ENCODE measurements around the gene CNGA2. TPM values are rescaled to one million over a fixed set of nuclear protein-coding genes. Genes with fewer than 3 reads are reported as not detected.
"Not testable (repeated sequence)": the region's sequence is repeated elsewhere in the genome, so short reads cannot be mapped to it uniquely, and the experiment has no call there.

Gene CNGA2
- not detected for polyA plus RNA-seq (2013, experiment 1 of 2; ENCODE audit: insufficient read length)
- polyA plus RNA-seq (2013, experiment 2 of 2; ENCODE audit: insufficient read length): not detected

DNA sequence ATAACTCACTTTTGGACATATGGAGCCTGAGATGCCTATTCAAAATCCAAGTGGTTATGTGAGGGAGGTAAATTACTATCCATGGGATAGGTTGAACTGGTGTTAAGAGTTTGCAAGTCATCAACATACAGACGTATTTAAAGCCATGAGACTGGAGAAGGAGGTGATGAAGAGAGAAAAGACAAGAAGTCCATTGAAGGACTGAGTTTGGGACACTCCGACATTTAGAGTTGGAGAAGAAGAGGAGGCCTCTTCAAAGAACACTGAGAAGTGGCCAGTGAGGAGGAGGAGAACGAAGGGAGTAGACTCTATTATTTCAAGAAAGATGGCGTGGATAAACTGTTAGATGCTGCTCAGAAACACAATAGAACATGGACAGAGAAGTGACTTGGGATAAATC lies at the start of gene CNGA2:
CNGA2 (plus strand) TSS at position 301 of the 400 bp plus-strand sequence. CDS start 3,738 bp downstream, outside the sequence.
- no peak for DNase-seq

DNA sequence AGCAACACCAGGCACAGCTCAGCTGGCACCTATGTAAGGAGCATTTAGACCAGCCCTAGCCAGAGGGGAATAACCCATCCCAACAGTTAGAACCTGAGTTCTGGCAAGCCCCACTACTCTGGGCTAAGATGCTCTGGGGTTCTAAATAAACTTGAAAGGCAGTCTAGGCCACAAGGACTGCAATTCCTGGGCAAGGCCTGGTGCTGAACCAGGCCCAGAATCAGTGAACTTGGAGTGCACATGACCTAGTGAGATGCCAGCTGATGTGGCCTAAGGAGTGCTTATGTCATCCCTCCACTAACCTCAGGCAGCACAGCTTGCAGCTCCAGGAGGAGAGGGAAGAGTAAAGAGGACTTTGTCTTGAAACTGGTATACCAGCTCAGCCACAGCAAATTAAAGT lies 46.9 kb upstream of the CNGA2 start:
- DNase-seq: no peak

DNA sequence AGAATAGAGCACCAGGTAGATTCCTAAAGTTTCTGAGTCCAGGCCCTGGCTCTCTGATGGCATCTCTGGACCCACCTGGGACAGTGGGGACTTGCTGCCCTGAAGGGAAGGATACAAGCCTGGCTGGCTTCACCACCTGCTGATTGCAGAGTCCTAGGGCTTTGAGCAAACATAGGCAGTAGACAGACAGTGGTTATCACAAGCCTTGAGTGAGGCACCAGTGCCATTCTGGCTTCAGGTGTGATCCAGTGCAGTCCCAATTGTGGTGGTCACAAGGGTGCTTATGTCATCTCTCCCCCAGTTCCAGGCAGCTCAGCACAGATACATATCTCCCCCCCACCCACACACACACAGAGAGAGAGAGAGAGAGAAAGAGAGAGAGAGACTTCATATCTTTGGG lies 45.9 kb upstream of the CNGA2 start:
- DNase-seq: no peak

DNA sequence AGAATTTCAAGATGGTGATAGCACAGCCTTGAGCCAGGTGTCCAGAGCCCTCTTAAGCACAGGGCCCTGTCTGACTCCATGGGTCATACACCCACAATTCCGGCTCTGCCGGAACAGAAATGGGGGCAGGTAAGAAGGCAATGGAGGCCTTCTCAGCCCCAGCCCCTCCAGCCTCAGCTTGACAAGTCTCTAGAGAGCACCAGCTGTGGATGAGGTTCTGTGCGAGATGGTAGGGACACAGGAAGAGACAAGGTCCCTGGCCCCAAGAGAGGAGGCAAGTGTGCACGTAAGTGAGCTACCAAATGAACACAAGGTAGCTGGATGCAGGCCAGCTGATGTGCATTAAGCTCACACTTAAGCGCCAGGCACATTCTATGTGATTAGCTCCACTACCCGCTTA lies 41.7 kb upstream of the CNGA2 start:
- DNase-seq: no peak

DNA sequence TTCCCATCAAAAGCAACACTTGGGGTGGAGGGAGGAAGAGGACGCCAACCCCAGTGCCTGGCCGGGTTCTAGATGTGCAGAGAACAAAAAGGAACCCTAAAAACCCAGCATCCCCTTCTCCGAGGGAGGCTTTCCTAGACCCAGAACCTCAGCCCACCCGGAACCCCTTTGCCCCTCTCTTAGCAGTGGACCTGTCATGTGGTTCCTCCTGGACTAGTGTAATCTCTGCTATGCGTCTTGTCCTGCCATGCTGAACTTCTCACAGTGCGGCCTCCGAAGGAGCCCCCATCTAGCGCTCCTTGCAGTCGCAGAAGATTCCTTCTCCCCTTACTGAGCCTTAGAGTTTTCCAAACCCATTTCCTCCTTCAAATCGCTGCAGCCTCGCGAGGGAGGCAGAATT lies 40.4 kb upstream of the CNGA2 start:
- no peak for DNase-seq

DNA sequence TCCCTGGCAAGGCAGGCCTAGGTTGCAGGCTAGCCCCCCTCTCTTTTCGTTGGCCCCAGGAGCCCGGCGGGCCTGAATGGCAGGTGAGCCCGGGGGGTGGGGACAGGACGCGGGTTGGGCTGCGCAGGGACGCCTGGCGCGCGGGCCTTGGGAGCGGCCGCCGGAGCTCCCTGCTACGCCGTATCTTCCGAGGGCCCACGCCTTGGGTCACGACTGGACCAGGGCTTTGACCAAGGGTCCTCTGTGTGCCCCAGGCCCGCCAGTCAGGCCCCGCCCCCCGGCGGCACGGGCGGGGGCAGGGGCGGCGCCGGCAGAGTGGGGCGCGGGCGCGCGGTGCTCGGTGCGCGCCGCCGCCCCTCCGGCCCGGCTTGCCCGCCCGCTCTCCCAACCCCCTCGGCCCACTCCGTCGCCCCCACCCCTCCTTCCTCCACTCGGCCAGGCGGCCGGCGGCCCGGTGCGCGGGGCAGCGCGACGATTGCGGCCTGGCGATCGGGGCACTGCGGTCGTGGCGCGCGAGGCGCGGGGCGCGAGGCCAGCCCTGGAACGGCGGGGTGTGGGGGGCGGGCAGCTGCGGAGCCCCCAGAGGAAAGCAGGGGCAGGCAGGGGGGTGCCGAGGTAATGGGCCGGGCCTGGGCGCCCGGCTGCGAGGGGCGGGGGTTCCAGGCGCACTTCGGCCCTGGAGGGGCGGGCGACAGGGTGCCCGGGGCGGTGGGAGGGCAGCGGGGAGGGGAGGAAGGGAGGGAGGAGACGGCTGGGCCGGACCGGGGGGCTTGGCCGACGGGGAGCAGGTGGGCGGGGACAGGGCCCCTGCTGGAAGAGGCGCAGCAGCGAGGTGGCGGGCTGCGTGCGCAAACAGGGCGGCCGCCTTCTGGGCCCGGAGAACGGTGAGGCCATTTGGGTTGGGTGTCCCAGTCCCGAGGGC lies 39.6 kb upstream of the CNGA2 start, which contains the start of gene PRRG3:
PRRG3 (plus strand) TSS at position 798 of the 922 bp plus-strand sequence. CDS start 3,357 bp downstream, outside the sequence.
- DNase-seq: no peak

DNA sequence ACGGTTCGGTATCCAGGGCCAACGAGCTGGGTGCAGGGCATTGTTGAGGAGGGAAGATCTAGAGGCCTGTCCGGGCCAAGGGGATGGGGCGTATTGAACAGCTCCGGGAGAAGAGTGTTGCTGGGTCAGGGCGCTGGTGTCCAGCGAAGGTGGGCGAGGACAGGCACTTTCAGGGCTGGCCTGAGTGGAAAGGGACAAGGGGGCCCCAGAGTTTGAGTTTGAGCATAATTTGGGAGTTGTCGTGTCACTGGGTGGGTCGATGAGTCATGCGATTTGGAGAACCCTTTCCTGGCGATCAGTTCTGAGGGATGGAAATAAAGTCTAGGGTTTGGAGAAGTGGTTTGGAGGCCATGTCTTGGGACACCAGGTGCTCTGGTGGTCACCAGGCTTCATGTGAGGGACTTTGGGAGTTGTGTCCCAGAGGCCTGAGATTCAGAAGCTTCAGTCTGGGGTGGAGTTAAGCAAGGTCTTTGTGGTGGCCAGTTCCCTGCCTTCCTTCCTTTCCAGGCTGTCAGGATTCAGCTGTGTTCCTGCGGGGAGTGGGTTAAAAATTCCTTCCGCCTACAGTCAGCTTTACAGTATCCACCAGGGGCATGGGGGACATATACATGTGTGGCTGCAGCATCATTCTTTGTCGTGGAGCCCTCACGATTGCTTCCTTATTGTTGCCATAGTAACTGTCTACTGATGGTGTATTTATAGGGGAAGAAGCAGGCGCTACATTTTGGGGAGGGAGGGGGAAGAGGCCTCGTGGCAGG lies 38.8 kb upstream of the CNGA2 start:
- no peak for DNase-seq

DNA sequence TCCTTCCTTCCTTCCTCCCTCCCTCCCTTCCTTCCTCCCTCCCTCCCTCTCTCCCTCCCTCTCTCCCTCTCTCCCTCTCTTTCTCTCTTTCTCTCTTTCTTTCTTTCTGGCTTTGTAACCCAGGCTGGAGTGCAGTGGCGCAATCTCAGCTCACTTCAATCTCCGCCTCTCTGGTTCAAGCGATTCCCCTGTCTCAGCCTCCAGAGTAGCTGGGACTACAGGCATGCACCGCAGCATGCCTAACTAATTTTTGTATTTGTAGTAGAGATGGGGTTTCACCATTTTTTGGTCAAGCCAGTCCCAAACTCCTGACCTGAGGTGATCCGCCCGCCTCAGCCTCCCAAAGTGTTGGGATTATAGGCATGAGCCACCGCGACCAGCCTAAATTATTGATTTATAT lies 37.5 kb upstream of the CNGA2 start:
- DNase-seq: not testable (repeated sequence)

DNA sequence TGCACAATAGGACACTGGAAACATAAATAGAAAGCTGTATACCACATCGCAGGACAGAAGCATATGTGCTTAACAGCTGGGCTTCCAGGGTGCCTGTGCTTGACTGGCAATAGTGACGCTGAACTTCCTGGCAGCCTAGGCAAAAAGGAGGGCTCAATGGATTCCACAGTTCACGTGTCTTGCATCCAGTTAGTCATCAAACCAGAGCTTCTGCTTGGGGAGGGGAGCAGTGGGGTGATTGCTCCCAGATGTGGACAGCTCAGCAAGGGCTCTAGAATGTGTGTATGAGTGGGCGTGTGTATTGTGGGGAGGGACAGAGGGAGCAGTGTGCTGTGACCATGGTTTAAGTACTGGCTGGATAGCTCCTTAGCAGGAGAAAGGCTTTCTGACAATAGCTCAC lies 37.0 kb upstream of the CNGA2 start:
- DNase-seq: peak; percentile 75

DNA sequence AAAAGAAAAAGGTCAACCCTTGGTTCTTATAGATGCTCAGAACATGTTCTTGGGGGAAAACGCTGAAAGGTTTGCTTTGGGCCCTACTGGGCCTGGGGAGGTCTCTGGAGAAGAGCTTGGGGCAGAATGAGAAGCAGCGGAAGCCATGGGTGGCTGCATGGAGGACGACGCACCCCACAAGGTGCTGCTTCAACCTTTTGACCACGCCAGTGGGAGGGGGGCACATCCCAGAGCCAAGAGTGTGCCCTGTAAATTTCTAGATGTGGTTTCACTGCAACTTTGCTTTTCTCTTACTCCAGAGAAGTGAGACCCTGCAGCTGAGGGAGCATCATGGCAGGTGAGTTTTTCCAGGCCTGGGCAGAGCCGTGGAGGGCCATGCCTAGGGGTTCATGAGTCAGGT lies 36.1 kb upstream of the CNGA2 start:
- no peak for DNase-seq

DNA sequence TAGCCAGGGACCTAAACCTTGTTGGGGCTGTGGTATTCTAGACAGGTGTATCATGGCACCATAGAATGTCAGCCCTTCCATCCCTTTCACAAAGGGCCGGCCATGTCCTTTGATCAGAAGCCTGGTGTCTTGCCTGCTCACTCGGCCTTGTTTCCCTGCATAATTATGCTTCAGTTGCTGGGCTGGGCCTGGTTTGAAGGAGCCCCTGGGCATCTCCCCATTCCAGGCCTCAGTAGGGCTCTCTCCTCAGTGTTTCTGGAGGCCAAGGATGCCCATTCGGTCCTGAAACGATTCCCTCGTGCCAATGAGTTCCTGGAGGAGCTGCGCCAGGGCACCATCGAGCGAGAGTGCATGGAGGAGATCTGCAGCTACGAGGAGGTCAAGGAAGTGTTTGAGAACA lies 34.8 kb upstream of the CNGA2 start:
- DNase-seq: no peak

DNA sequence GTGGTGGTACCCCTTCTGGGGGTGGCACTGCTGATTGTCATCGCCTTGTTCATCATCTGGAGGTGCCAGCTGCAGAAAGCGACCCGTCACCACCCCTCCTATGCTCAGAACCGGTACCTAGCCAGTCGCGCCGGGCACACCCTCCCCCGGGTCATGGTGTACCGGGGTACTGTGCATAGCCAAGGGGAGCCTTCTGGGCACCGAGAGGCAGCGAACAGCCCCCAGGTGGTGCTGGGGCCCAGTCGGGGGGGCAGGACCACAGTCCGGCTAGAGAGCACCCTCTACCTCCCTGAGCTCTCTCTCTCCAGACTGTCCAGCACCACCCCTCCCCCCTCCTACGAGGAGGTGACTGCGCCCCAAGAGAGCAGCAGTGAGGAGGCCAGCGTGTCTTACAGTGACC lies 34.0 kb upstream of the CNGA2 start:
- no peak for DNase-seq

DNA sequence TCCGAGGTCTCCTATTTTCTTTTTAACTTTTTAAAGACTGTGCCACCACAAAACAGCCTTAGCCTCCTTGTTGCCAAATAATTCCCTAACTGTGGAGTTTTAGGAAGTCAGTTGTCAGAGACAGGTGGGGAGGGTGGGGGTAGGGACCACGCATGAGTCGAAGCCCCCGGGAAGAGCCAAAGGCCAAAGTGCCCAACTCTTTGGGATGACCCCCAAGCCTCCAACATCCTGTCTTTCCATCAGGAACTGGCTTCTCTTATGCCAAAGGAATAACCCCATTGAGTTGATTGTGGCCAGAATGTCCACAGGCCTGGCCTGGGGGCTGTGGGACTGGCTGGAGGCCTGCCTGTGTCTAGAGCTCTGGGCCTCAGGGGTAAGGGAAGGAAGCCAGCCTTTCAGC lies 33.5 kb upstream of the CNGA2 start:
- no peak for DNase-seq

DNA sequence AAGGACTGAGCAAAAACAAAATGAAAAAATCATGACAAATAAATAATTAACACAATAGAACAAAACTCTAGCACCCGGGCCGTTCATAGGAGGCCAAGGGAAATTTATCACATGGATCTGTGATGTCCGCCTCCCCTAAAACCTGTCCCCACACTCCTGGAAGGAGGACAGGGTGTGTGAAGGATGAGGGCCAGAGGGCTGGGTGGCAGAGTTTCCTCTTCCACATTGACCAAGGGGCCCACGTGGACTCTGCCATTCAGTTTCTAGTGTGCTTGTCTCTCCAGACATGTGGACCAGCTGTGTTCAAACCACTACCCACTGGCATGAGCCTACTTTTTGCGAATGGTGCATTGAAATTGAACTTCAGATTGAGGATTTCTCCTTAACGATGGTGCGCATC lies 33.0 kb upstream of the CNGA2 start:
- DNase-seq: no peak

DNA sequence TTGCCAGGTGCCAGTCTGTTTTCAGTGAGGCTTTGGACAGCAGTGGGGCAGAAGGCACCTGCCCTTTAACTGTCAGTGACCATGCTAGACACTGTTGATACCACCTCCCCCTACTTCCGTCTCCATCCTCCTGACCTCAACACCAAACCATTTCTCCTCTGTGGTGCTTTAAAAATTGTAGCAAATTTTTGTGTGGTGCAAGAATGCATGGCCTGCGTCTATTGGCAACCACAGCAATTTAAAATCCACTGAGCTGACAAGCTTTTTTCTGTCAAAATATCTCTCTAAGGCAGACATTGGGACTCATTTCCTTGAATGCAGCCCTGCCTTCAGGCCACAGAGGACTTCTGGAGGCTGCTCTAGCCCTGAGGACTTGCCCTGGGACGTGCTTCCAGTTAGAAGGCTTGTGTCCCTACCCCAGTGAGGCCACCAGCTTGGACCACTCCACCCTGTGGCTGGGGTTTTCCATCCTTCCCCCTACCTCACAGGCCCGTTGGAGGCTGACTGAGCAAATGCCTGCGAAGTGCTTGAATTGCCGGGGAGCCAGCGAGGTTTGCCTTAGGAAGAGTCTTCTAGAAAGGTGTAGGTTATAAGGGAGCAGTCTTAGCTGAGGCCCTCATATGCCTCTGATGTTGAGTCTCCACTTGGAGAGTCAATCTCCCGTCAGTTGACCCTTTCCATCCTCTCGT lies 32.4 kb upstream of the CNGA2 start:
- DNase-seq: peak; percentile 45

DNA sequence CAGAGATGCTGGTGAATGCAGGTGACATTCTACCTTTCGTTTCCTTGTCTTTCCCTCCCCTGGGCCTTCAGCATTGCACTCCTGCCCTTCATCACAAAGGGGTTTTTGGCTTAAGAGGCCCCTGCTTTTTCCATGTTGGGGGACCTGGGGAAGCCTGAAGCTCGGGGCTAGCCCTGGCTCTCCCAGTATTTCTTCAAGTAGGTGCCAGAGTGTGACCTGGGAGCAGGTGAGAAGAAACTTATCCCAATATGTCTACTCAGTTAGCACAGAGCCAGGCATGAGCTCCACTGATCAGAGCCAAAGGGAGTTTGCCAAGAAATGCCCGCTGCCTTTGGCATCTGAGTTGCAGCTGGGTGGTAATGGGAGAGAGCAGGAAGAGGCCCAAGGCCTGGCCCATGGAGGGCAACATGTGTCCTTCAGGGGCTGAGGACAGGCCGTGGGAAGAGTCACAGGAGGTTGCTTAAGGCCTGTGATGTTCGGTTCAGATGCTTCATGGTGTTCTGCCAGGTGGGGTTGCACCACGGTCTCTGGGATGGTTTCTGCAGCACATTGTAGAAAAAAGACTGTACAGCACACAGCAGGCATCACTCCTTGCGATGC lies 31.7 kb upstream of the CNGA2 start:
- DNase-seq: no peak

DNA sequence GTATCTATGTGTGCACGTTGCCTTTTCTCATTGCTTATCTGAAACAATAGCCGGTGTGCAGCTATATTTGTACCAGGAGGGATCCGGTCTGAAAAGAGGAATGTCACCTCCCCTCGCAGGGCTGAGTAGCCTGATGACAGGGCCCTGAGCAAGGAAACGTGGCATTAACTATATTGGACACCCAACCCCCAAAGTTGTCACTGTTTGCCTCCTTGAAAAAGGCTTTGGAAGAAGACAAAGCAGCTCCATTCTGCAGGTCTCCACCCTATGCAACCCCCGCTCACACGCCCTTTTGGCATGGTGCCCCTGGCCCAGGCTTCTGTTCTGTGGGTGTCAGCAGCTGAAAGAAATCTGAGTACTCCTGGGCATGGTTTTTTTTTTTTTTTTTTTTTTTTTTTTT lies 31.1 kb upstream of the CNGA2 start:
- no peak for DNase-seq

DNA sequence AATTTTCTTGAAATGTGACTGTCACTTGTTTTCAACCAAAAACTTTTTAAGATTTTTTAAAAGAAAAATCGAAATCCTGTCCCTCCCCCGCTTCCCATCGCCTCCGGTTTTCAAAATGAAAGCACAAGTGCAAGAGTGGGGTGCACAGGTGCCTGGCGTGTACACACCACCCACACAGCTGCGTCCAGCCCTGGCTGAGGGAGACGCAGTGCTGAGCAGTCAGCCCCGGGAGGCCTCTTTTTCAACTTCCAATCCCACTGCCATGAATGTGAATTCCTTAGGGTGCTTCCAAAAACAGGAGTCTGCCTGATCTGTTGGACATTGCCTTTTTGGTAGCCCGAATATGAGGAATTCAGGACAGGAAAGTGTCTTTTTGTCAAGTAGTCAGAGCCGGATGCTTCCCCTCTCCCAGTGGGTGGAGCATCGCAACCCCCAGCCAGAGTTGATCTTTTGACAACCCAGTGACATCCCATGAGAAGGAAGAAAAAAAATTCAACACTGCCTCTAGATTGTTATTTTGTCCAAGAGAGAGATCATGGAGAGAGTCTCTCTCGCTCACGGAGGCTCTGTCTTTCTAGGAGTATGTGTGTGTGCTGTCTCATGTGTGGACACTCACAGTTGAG lies 30.4 kb upstream of the CNGA2 start:
- DNase-seq: no peak

DNA sequence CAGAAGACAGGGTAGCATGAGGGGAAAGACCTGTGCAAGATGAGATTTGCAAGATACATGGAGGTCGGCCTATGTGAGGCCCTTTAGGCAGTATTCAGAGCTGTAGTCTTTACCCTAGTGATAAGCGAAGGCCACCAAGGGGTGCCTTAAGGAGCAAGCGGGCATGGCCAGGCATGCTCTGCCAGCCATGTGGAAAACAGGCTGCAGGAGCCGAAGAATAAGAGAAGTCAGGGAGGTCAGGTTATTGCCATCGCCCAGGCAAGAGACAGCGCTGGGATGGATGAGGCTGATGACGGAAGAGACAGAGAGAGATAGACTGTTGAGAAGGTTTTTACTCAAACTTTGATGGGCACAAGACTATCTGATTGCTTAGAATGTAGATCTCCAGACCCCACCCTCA lies 25.7 kb upstream of the CNGA2 start:
- no peak for DNase-seq

DNA sequence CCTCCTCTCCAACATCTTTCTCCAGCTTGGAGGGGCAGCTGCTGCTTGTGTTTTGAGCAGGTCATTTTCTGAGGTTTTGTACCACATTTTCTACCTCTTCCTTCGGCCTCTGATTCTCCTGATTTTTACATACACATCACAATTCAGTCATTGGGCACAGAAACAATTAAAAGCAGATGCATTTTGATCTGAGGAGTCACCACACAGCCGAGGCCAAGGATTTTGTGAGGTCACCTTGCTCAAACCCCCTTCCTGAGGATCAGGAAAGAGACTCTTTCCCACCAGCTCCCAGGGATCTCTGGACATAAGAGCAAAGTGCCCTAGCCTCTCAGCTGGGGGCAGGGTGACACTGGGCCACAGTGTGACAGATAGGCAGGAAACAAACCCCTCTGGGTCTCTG lies 24.1 kb upstream of the CNGA2 start:
- no peak for DNase-seq

DNA sequence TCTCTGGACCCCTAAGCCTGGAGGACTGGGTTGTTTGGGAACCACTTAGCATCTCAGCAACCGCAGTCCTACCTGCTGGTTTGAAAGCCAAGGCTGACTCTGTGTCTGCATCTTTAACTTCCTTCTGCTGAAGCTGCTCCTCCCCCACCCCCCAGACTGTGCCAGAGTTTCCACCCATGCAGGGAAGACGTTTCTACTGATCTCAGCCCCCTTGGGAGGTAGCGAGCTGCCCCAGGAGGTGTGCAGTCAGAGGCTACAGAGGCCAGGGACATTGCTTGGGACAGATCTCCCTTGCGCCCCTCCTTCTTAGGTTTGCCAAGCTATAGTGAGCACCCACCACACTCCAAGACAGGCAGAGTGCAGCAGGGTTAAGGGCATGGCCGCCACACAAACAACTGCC lies 23.4 kb upstream of the CNGA2 start:
- DNase-seq: no peak

DNA sequence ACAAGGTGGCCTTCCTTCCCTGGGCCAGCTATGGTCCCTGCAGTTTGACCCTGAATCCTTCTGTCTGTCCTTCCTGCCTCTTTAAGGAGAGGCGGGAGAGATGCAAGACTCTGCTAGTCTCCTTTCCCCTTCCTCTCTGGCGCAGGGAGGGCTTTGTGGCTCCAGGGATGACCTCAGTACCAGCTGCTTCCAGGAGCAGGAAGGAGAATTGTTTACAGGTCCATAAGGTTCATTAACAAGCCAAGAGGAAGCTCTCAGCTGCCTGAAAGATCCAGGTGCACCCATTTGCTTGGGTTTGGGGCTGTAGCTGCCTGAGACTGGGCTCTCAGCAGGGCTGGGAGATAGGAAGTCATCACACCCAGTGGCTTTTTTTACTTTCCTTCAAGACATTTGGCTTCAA lies 22.8 kb upstream of the CNGA2 start:
- DNase-seq: no peak
